NB4 (cell line): ENCODE measurements around the gene TANC1.
A peak's percentile ranks its signal among the peaks of the same experiment; 100 is the strongest.
"Not testable (repeated sequence)": the region's sequence is repeated elsewhere in the genome, so short reads cannot be mapped to it uniquely, and the experiment has no call there.

ENCODE experiments used
- DNase-seq: peaks from one replicate; pipeline ENCODE4 v3.0.0; 2010; ENCODE audit warnings: low read depth
- H3K4me3 ChIP-seq: one replicate; pipeline ENCODE4 v1.5.1; 2011; ENCODE audit warnings: mild to moderate bottlenecking, low read depth, low read length, moderate library complexity
- CTCF ChIP-seq: IDR thresholded peaks from one replicate; pipeline ENCODE4 v1.5.1; 2012; ENCODE audit warnings: low read depth, low read length
- MAX ChIP-seq: IDR thresholded peaks from 2 replicates; pipeline ENCODE4 v1.6.1; 2011; ENCODE audit warnings: low read depth, low read length
- MYC ChIP-seq: IDR thresholded peaks from 2 replicates; pipeline ENCODE4 v1.6.1; 2011; ENCODE audit warnings: low read depth, low read length
- POLR2A ChIP-seq: IDR thresholded peaks from 2 replicates; pipeline ENCODE4 v1.6.1; 2011; ENCODE audit warnings: mild to moderate bottlenecking; ENCODE audit not compliant: insufficient read length; ENCODE audit errors: extremely low read depth

TANC1 gene

DNA sequence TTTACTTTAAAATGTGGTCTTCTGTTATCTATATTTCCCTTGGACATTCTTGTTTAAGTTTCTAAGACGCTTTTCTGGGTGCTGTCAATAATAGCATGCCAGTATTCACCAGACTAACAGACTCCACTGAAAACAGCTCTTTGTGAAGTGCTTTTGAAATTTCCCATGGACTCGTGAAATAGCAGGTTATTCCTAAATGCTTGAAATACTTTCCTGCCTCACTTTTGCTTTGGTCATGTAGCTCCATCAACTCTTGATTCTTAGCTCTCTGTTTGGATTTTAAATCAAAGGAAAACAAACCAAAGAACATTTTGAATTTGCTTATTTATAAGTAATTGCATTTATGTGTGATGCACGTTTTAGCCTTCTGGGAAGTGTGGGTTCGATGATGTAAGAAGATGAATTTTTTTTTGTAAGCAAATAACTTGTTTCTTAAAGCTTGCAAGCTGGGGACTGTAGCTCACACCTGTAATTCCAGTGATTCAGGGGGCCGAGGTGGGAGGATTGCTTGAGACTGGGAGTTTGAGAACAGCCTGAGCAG, 170.3 kb downstream of the TANC1 start:
- TF ChIP-seq MAX (no peak), MYC (no peak), POLR2A (no peak), CTCF (no peak)
- no peak for DNase-seq
- H3K4me3 ChIP-seq: no peak overlapping the region

- TF ChIP-seq MYC (no peak), POLR2A (no peak), MAX (no peak), CTCF (no peak)
- DNase-seq: peak; percentile 19
- H3K4me3 ChIP-seq: no peak overlapping the region
These were observed 170.9 kb downstream of the TANC1 start for GRCh38 chr2:159139216-159139933.

GRCh38 chr2:159140070-159140769, 171.8 kb downstream of the TANC1 start:
- H3K4me3 ChIP-seq: no peak overlapping the region
- TF ChIP-seq MAX: no peak
- DNase-seq: peak; percentile 41

DNA sequence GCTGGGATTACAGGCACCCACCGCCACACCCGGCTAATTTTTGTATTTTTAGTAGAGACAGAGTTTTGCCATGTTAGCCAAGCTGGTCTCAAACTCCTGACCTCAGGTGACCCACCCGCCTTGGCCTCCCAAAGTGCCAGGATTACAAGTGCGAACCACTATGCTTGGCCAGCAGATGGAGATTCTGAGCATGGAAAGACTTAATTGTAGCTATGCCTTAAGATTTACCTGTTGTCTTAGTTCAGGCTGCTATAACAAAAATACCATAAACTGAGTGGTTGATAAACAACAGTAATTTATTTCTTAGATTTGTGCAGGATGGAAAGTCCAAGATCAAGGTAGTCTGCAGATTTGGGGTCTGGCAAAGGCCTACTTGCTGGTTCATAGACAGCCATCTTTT, 172.4 kb downstream of the TANC1 start:
- not testable (repeated sequence) for DNase-seq, H3K4me3 ChIP-seq

GRCh38 chr2:159144776-159145614, 176.6 kb downstream of the TANC1 start:
- TF ChIP-seq CTCF: no peak
- no peak for TF ChIP-seq MAX
- no peak for TF ChIP-seq POLR2A
- TF ChIP-seq MYC: no peak
- DNase-seq: no peak
- H3K4me3 ChIP-seq: no peak overlapping the region

DNA sequence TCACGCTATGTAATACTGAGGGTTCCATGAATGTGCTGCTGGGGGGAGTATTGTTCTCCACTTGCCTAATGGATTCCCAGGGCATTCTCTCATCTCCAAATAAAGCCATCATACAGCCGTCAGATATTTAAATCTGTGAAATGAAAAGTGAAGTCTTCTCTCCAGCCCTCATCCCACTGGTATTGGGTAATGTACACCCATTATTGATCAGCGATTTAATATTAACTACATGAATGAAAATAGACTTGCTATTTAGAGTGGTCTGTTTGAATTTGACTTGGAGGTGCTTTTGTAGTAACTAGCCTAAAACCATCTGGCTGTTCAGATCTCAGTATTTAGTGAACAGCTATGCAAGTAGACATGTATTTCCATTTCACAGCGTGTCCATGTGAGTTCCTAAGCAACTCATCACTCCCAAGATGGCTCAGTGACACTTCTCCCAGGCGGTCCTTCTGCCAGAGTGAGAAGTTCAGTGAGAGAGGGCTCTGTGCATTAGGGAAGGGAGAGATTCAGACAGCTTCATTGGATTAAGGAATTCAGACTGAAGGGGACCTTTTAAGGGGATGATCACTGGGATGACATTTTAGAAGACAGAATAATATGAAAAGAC, 177.4 kb downstream of the TANC1 start:
- TF ChIP-seq MYC: no peak
- TF ChIP-seq CTCF: no peak
- no peak for TF ChIP-seq MAX
- no peak for TF ChIP-seq POLR2A
- H3K4me3 ChIP-seq: no peak overlapping the region
- DNase-seq: no peak
